ENCODE results near the gene ATG7.

Gene ATG7

GRCh38 chr3:11430624-11431023 lies 158.4 kb downstream of the ATG7 start:
- H3K4me3 ChIP-seq (ENCODE audit: low read length), result no peak overlapping the region
- H3K79me2 ChIP-seq (ENCODE audit: control insufficient read depth, low read length), result no peaks in the 10 kb centered on the region
- peaks cover 8% of the 10 kb centered on the region for H3K4me1 ChIP-seq (ENCODE audit: control insufficient read depth, low read length)
- no peak overlapping the region for H3K27ac ChIP-seq (ENCODE audit: low read depth, low read length)
- TF ChIP-seq EZH2phosphoT487 (IDR thresholded peaks at IDR 0.05; ENCODE audit: borderline replicate concordance, low read length) (no peak), CTCF (IDR thresholded peaks at IDR 0.05; ENCODE audit: low read depth, low read length, poor library complexity, severe bottlenecking) (no peak)
- H3F3A ChIP-seq (ENCODE audit: control insufficient read depth, insufficient read depth), result no peaks in the 10 kb centered on the region
- no peaks in the 10 kb centered on the region for H3K9me2 ChIP-seq (replicated peaks; ENCODE audit: control insufficient read depth, low read length)
- no peaks in the 10 kb centered on the region for H3K36me3 ChIP-seq (ENCODE audit: control insufficient read depth, low read length)
- no peak overlapping the region for H3K4me2 ChIP-seq (ENCODE audit: low read length)
- no peaks in the 10 kb centered on the region for H3K27me3 ChIP-seq (ENCODE audit: control insufficient read depth, low read length)
- no peaks in the 10 kb centered on the region for H4K20me1 ChIP-seq (ENCODE audit: control insufficient read depth, insufficient read depth, low read depth, low read length)
- H3K9me3 ChIP-seq (ENCODE audit: control insufficient read depth, insufficient read depth, low read length), result no peaks in the 10 kb centered on the region

GRCh38 chr3:11431319-11431718 lies 159.1 kb downstream of the ATG7 start:
- Histone ChIP-seq H3K4me1 (ENCODE audit: control insufficient read depth, low read length) (peaks cover 8% of the 10 kb centered on the region), H3K9me2 (replicated peaks; ENCODE audit: control insufficient read depth, low read length) (no peaks in the 10 kb centered on the region), H3K27me3 (ENCODE audit: control insufficient read depth, low read length) (no peaks in the 10 kb centered on the region), H3F3A (ENCODE audit: control insufficient read depth, insufficient read depth) (no peaks in the 10 kb centered on the region), H3K79me2 (ENCODE audit: control insufficient read depth, low read length) (no peaks in the 10 kb centered on the region), H3K4me2 (ENCODE audit: low read length) (no peak overlapping the region), H3K27ac (ENCODE audit: low read depth, low read length) (no peak overlapping the region), H3K9me3 (ENCODE audit: control insufficient read depth, insufficient read depth, low read length) (no peaks in the 10 kb centered on the region), H3K36me3 (ENCODE audit: control insufficient read depth, low read length) (no peaks in the 10 kb centered on the region), H4K20me1 (ENCODE audit: control insufficient read depth, insufficient read depth, low read depth, low read length) (no peaks in the 10 kb centered on the region), H3K4me3 (ENCODE audit: low read length) (no peak overlapping the region)
- TF ChIP-seq EZH2phosphoT487 (IDR thresholded peaks at IDR 0.05; ENCODE audit: borderline replicate concordance, low read length) (no peak), CTCF (IDR thresholded peaks at IDR 0.05; ENCODE audit: low read depth, low read length, poor library complexity, severe bottlenecking) (no peak)

- Histone ChIP-seq H3K9me3 (ENCODE audit: control insufficient read depth, insufficient read depth, low read length) (no peaks in the 10 kb centered on the region), H3K36me3 (ENCODE audit: control insufficient read depth, low read length) (no peaks in the 10 kb centered on the region), H3K4me2 (ENCODE audit: low read length) (no peak overlapping the region), H3K27me3 (ENCODE audit: control insufficient read depth, low read length) (no peaks in the 10 kb centered on the region), H3K27ac (ENCODE audit: low read depth, low read length) (no peak overlapping the region), H3K9me2 (replicated peaks; ENCODE audit: control insufficient read depth, low read length) (no peaks in the 10 kb centered on the region), H4K20me1 (ENCODE audit: control insufficient read depth, insufficient read depth, low read depth, low read length) (no peaks in the 10 kb centered on the region), H3F3A (ENCODE audit: control insufficient read depth, insufficient read depth) (no peaks in the 10 kb centered on the region), H3K4me3 (ENCODE audit: low read length) (no peak overlapping the region), H3K79me2 (ENCODE audit: control insufficient read depth, low read length) (no peaks in the 10 kb centered on the region), H3K4me1 (ENCODE audit: control insufficient read depth, low read length) (peaks cover 8% of the 10 kb centered on the region)
- no peak for TF ChIP-seq CTCF (IDR thresholded peaks at IDR 0.05; ENCODE audit: low read depth, low read length, poor library complexity, severe bottlenecking)
- no peak for TF ChIP-seq EZH2phosphoT487 (IDR thresholded peaks at IDR 0.05; ENCODE audit: borderline replicate concordance, low read length)
These were observed 161.9 kb downstream of the ATG7 start for GRCh38 chr3:11434017-11434526.

All from DOHH2 (cell line).